T-helper 2 cell treated with Interferon-gamma antibody and Interleukin-4, amounts not matched to agents 100 ng/mL and 5 ng/mL, for 36 hours (primary cell): ENCODE results near the gene ELP1. TPM values are rescaled to one million over a fixed set of nuclear protein-coding genes. Genes with fewer than 3 reads are reported as not detected.

Experiments used
- intact Hi-C: fragments of 100-400 bp; cut with micrococcal nuclease; formaldehyde crosslinking; loops from one replicate; pipeline ENCODE4 v1.15.1; 2023
- total RNA-seq: library from RNA; stranded (reverse); gene quantifications from 2 replicates; pipeline ENCODE4 v1.2.3, GENCODE V29; 2022

The ELP1 gene
- total RNA-seq, 1 donor from 2014 or later, result 25.6 TPM

- intact Hi-C loops, result no loop called here
Observed at GRCh38 chr9:108823829-108824228, 110.1 kb downstream of the ELP1 start.

Other genes starting within 250 kb of the ELP1 start
- gene ACTL7B, start 78.1 kb downstream of the ELP1 start, total RNA-seq, result not detected in 2 replicates
- not detected in 2 replicates for gene ACTL7A, start 71.9 kb downstream of the ELP1 start, total RNA-seq
- 12.3 and 12.5 TPM in 2 replicates for gene ABITRAM, start 276 bp upstream of the ELP1 start, total RNA-seq
- gene CTNNAL1, start 79.4 kb upstream of the ELP1 start, total RNA-seq, result 6.5 and 8.4 TPM in 2 replicates
- gene TMEM245, start 185.8 kb upstream of the ELP1 start, total RNA-seq, result 29.8 and 33.5 TPM in 2 replicates
- not detected in 2 replicates for gene FRRS1L, start 233.1 kb upstream of the ELP1 start, total RNA-seq